Erythroblast (primary cell): Measurements from ENCODE around the gene FBXO42.

Experiments
- GATA1 ChIP-seq: IDR thresholded peaks from 2 replicates; pipeline ENCODE4 v1.6.1; 2011; ENCODE audit warnings: low read depth, mild to moderate bottlenecking, control low read depth, low read length, moderate library complexity
- POLR2A ChIP-seq: IDR thresholded peaks from 2 replicates; pipeline ENCODE4 v1.6.1; 2011; ENCODE audit warnings: mild to moderate bottlenecking, low read length

- TF ChIP-seq GATA1 (no peak), POLR2A (no peak)
These were observed 99.4 kb downstream of the FBXO42 start for GRCh38 chr1:16252912-16253311.
